Activated naive CD4-positive, alpha-beta T cell (primary cell): Measurements from ENCODE around the gene ATP6V0E2.
A peak's percentile ranks its signal among the peaks of the same experiment; 100 is the strongest.

ENCODE experiments used
- DNase-seq, 4 experiments: peaks; one replicate each; lab custom pipeline; 2025; lab: John Stamatoyannopoulos, UW

Gene ATP6V0E2

GRCh38 chr7:149838992-149839408 is 34.8 kb upstream of the ATP6V0E2 start:
- DNase-seq, result no peak

DNA sequence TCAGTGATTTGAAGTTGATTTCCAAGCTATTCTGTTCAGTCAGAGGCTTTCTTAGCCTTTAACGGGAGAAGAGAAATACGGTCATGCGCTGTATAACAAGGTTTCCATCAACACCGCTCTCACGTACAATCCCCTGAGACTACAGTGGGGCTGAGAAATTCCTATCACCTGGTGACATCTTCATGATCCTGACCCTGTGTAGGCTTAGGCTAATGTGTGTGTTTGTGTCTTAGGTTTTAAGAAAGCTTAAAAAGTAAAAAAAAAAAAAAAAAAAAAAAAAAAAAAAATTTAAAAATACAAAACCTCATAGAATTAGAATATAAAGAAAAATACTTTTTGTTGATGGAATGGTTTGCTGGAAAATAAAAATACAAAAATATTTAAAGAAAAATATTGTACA is 33.8 kb upstream of the ATP6V0E2 start:
- no peak for DNase-seq

DNA sequence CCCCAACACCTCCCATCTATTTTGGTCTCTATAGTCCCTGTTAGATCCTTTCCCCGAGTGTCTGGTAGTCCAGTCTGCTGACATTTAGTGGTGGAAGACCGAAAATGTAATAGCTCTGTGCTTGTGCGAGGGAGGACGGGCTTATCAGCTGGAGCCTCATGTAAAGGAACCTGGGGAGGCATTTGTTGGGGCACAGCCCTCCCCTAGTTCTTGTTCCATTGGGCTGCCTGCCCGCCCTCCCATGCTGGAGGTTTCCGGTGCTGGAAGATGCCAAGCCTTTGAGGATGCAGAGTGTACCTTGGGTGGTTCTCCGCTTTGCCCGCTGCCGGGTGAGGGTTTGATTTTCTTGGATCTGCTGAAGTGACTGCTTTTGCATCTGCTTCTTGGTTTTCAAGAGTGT is 30.2 kb upstream of the ATP6V0E2 start:
- DNase-seq, result no peak

DNA sequence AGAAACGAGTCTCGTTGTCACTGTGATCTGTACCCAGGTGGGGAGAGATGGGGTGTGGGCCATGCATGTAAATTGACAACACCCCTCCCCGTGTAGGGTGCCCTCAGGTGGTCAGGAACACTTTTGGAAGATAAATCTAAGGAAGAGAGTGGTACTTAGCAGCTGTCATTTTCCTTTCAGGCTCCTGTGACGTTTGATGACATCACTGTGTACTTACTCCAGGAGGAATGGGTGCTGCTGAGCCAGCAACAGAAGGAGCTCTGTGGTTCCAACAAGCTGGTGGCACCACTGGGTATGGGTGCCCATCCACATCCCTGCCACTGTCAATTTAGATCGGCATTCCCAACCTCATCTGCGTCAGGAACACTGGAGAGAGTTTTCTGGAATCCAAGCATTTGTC is 29.3 kb upstream of the ATP6V0E2 start:
- no peak for DNase-seq

DNA sequence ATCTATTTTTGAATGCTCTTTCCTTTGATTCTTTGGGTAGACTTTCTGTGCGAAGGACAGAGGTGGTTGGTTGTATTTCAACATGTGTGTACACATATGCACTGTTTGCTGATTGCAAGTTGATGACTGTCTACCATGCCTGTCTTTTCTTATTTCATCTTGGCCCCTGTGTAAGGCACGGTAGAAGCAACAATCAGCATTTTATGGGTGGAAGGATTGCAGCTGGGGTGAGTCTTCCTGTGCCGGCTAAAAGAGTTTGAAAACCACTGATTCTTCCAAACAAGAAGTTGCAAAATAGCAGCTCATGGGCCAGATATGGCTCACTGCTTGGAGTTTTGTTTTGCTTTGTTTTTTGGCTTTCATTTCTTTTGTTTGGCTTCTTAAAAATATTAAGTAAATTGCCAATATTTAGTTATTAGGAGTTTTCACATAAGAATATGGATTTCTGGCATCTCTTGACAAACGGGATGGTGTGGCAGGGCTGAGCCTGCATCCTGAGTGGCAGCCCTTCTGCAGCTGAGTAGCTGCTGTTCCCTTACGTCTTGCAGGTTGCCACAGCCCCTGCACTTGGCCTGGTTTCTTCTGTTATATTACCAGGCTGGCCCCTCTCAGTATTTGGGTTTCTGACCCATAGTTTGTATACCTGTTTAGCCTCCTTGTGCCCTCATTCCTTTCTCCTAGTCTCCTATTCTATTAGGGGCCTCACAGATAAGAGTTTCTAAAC is 28.4 kb upstream of the ATP6V0E2 start:
- DNase-seq, result no peak

GRCh38 chr7:149846021-149846420 is 27.7 kb upstream of the ATP6V0E2 start:
- no peak for DNase-seq

DNA sequence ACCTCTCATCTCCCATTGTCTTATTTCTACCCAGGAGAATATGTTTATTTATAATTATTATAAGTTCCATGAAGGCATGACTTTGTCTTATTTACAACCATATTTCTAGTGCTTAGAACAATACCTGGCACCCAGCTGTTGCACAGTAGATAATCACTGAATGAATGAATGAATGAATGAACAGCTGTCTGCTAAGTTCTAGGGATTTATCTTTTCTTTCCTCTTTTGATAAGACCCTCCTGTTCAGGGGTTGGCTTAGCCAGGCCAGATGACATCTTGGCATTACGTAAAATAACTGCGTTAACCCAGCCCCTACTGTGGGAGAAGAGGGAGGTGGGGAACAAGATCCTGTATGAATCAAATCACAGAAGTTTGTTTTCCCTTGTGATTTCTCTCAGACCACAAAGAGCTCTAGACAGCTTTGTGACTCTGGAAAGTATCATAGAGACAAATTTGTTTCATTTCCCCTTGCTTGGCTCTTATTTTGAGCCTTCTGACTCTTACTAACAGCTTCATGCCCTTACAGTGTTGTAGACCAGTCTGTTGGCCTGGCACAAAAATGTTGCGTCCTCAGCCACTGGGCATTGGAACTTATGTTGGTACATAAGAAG is 27.2 kb upstream of the ATP6V0E2 start:
- no peak for DNase-seq

GRCh38 chr7:149849174-149849573 is 24.6 kb upstream of the ATP6V0E2 start:
- no peak for DNase-seq

DNA sequence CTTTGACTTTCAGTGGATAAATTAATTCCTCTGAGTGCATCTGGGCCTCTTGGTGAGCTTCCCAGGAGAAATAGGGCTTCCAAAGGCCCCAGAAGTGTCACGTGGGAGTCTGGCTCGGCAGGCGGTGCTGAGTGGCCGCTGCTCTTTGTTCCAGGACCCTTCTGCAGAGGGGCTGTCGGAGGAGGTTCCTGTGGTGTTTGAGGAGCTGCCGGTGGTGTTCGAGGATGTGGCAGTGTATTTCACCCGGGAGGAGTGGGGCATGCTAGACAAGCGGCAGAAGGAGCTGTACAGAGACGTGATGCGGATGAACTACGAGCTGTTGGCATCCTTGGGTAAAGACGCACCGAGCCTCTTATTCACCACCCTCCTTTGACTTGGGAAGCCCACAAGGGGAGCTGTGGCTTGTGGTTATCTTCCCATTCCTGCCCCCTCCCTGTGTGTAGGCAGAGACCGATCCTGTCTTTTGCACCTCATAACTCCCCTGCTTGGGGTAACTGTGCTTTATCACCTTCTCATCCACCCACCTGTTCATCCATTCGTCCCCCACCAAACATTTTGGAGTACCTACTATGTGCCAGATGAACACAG is 23.7 kb upstream of the ATP6V0E2 start:
- no peak for DNase-seq

GRCh38 chr7:149850716-149851115 is 23.1 kb upstream of the ATP6V0E2 start:
- no peak for DNase-seq

DNA sequence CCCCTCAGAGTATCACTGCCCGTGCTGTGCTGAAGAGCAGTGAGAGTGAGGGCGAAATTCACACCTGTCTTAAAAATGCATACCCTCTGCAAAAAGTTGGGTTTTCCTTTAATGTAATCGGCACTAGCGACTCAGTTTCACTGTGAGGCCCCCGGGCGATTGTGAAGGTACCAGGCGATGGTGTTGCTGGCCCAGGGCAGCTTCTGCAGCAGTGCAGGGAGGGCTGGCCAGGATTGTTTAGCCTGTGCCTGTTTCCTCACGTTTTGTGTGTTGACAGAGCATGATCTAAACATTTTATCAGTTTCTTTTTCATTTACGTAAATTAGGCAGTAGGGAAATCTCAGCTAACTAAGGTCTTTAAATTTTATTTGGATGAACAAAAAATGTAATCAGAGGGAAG is 22.3 kb upstream of the ATP6V0E2 start:
- no peak for DNase-seq

DNA sequence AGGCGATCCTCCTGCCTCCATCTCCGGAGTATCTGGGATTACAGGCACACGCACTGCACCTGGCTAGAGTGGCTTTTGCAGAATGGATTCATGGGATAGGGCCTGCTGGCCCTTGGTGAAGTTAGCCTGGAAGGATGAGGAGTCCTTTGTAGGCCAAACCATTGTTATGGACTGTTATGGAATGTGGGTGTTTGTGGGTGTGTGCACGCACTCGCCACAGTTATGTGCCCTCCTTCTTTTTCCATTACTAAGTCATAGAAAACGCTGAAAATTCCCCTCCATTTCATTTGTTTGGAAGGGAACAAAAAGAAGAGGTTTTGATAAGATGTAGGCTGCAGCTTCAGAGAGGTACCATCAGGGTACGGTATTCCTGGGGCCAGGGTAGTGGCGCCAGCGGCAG is 20.6 kb upstream of the ATP6V0E2 start:
- no peak for DNase-seq

GRCh38 chr7:149854611-149855360 is 19.0 kb upstream of the ATP6V0E2 start:
- peak in 1 of 4 experiments; percentile 40 for DNase-seq

DNA sequence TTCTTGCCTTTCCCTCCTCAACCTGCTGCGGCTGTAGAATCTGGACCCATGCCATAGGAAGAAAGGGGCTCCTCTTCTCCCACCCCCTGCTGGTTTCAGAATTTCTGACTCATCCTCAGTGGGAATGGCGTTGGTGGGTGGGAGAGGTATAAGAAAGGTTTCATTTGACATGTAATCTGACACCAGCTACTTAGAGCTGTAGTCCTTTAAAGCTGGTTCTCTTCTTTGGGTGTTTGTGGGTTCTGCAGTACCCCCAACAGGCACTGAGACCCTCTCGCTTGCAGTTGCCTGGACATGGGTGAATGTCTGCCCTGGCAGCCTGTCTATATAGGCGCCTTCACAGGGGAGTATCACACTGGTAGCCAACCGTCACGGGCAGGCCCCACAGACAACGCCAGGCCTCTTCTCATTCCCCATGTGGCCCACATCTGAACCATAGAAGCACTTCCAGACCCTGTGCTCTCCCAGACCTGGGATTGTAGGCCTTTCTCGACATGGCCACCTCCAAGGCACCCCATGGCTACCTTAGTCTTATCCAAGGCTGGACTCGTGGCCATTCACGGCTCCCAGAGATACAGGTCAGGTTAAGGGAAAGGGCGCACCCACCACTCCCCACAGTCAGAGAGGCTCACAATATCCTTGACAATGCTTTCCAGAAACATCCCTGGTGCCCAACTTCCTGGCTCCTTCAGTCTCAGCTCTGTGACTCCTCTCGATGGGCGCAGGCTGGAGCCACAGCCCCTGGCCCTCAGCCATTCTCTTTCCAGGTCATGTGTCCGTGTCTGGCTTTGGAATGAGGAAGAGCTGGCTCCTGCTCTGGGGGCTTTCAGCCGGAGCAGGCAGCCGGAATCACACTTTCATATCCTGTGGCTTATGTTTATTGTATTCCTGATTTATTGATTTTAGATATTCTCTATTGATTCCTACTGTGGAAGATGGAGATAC is 18.1 kb upstream of the ATP6V0E2 start:
- no peak for DNase-seq

GRCh38 chr7:149856583-149856982 is 17.2 kb upstream of the ATP6V0E2 start:
- DNase-seq, result no peak

DNA sequence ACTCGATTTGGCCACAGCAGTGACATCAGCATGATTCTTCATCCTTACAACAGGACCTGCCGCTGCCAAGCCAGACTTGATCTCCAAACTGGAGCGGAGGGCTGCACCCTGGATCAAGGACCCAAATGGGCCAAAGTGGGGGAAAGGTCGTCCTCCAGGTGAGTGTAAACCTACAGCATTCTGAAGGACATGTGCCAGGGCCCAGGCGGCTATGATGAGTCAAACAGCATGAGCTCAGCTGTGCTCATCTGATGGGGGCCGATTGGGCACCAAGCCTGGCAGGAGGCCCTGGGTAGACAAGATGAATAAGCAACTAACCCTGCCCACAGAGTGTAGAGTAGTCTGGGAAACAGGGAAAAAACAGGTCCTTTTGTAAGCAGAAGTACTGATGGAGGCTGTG is 14.4 kb upstream of the ATP6V0E2 start:
- no peak for DNase-seq

GRCh38 chr7:149859876-149860275 is 13.9 kb upstream of the ATP6V0E2 start:
- DNase-seq, result no peak

DNA sequence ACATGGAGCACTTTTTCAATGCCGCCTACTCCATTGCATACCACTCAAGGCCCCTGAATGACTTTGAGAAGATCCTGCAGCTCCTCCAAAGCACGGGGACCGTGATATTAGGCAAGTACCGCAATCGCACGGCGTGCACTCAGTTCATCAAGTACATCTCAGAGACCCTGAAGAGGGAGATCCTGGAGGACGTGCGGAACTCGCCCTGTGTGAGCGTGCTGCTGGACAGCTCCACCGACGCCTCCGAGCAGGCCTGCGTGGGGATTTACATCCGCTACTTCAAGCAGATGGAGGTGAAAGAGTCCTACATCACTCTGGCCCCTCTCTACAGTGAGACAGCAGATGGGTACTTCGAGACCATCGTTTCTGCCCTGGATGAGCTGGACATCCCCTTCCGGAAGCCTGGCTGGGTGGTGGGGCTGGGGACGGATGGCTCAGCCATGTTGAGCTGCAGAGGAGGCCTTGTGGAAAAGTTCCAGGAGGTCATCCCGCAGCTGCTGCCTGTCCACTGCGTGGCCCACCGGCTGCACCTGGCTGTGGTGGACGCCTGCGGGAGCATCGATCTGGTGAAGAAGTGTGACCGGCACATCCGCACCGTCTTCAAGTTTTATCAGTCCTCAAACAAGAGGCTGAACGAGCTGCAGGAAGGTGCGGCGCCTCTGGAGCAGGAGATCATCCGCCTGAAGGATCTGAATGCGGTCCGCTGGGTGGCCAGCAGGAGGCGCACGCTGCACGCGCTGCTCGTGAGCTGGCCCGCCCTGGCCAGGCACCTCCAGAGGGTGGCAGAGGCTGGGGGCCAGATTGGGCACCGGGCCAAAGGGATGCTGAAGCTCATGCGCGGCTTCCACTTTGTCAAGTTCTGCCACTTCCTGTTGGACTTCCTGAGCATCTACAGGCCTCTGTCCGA is 12.7 kb upstream of the ATP6V0E2 start:
- DNase-seq, result no peak

GRCh38 chr7:149861728-149862045 is 12.1 kb upstream of the ATP6V0E2 start:
- DNase-seq, result no peak

DNA sequence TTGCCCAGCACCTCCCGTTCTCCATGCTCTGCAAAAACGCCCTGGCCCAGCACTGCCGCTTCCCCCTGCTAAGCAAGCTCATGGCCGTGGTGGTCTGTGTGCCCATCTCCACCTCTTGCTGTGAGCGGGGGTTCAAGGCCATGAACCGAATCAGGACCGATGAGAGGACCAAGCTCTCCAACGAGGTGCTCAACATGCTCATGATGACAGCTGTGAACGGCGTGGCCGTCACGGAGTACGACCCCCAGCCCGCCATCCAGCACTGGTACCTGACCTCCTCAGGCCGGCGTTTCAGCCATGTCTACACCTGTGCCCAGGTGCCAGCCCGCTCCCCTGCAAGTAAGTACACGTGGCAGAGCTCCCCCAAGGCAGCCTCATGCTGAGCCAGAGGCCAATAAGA is 11.6 kb upstream of the ATP6V0E2 start:
- DNase-seq, result no peak

DNA sequence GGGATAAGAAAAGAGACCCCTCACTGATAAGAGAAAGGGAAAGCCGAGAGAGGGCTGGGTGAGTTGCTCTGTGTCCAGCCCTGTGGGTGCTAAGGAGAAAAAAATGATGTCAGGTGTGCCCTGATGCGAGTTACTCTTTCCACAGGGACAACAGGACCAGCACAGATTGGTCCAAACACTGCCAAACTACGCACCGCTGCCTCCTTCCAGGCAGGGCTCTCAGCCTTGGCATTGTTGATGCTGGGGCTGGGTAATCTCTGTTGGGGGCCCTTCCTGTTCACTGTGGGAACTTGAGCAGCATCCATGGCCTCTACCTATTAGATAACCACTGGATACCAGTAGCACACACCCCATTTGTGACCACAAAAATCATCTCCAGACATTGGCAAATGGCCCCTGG is 10.3 kb upstream of the ATP6V0E2 start:
- no peak for DNase-seq
